ENCODE measurements around the gene IRX5.

DNA sequence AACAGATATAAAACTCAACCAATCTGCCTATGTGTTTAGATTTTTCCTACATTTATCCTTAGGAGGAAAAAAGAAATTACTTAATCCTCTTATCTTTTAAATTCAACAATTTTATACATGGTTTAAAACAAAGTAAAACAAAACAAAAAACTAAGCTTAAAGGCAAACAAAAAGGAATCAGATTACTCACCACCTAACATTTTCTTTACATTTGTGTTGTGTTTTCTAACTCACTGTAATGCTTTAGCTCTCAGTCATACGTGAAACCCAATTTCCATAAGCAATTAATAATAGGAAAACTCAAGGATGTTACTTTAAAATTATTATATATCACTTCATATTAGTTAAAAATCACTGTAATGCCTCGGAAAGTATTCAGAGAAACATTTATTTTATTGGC is 6.7 kb upstream of the IRX5 start:
- TF ChIP-seq CTCF (conservative IDR thresholded peaks at IDR 0.05 in 1 of 2, IDR thresholded peaks at IDR 0.05 in 1 of 2; ENCODE audit: low read depth in 1 of 2, low read length in 2 of 2) (no peak), EZH2 (IDR thresholded peaks at IDR 0.05; ENCODE audit: low read length, missing control alignments) (no peak)
